Stimulated activated CD4-positive, alpha-beta T cell treated with anti-CD3 and anti-CD28 coated beads, Interleukin-4, amount 100 ng/mL, for 24 hours (primary cell): ENCODE measurements around the gene RRP1B.
"Not testable (repeated sequence)": the region's sequence is repeated elsewhere in the genome, so short reads cannot be mapped to it uniquely, and the experiment has no call there.

Experiments
- DNase-seq: peaks from one replicate; pipeline ENCODE4 v3.0.0-alpha.2; 2020

Gene RRP1B

DNA sequence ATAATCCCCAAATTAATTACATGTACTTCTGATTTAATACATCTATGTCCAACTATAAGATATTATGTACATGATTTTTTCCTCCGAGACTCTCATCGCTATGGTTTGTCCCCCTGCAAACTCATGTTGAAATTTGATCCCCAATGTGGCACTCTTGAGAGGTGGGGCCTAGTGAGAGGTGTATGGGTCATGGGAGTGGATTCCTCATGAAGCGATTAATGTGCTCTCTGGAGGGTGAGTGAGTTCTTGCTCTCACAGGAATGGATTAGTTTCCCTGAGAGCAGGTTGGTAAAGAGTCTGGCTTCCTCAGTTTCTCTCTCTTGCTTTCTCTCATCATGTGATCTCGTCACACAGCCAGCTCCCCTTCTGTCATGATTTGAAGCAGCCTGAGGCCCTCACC is 16.2 kb upstream of the RRP1B start:
- no peak for DNase-seq

DNA sequence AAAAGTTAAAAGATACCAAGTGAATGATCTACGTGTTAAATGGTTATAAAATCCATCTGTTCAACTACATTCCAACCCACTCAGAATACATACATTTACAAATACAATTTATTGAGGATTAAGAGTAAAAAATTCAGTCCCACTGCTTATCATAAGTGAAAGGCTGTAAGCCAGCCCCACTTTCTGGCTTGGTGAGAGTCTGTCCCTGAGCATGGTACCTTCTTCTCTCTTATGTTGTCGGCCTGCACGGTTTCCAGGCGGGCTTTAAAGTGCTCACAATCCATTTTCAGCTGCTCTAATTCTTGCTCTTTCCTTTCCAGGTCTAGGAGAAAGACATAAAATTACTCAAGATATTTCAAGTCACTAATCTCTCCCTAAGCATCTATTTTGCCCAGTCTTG is 15.3 kb upstream of the RRP1B start:
- DNase-seq: no peak

DNA sequence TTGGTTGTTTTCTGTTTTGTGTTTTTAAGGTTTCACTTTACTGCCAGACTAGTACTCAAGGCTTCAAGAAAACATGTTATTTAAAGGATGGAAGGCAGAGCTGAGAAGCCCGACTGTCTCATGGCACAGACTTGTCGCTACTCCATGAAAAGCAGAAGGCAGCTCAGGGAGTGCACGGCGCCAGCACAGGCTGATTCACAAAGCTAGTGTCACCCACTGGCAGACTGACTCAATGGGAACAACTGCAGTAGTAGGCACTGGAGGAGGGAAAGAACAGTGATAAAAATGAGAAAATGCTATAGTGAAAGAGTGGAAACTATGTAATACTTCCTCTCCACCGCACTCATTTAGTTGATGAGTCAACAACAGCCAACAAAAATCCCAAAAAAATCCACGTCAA is 14.8 kb upstream of the RRP1B start:
- DNase-seq: no peak

DNA sequence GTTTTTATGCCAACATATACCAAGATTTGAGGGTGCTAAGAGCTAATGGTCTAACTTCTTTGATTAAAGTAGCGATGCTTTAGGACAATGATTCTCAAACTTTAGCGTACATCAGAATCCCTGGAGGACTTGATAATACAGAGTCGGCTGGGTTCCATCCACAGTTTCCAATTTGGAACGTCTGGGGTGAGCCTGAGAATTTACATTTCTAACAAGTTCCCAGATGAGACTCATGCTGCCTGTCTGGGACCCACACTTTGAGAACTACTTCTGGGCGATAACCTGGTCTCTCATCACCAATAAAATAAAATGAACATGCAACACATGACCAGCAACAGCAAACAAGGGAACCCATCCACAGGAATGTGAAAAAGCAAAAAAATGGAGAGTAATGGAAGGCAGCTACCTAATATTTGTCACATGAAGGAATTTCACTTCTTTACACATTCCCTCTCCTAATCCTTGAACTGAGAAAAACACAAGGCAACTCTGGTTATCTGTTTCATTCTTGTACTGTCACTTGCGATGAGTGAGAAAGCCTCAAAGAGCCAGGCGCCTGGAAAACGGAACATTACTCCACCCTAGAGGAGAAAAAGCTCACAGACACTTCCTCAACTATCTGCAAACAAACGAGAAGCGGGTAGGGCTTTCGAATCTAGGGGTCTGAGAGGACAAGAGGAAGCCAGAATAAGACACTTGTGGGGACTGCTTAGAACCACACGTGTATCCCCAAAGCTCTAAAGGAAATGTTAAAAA is 14.0 kb upstream of the RRP1B start:
- DNase-seq: no peak

DNA sequence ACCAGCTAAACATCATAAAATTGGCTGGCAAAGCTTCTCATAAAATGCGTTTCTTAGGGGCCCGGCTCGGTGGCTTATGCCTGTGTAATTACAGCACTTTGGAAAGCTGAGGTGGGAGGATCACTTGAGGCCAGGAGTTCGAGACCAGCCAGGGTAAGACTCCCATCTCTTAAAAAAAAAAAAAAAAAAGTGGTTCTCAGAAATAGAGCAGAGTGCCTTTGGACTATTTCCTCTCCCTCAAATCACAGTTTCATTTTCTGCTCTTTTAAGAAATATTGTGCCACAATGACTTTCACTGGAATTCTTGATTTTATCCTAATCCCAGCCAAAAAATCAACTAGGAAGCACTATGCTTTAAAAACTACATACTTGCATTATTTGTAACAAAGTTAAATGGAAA is 13.4 kb upstream of the RRP1B start:
- DNase-seq: no peak

DNA sequence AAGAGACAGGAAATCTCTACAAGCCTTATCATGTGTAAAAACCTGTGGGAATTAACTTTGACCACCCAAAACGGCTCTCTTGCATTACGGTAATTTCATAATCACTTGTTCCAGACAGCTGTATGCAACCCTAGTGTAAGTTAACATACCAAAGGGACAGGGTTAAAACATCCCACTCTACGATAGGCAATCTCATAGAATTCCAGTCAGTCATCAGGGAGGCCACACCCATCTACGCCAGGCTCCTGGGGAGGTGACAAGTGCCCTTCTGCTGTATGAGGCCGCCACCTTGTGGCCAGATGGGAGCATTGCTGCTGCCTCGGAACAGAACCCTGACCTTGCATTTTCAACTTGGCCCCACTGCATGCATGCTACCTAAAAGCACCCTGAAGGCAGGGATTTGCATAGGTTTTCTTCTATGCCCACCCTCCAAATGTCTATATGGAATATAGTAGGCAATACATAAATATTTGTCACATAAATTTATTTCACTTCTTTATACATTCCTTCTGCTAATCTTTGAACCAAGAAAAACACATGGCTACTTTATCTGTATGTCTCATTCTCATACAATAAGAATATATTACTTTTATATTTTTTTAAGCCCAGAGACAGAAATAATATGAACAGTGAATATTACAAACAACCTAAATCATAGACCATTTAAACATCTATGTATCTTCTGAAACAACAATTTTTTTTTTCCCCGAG is 12.7 kb upstream of the RRP1B start:
- peak; percentile 89 for DNase-seq

DNA sequence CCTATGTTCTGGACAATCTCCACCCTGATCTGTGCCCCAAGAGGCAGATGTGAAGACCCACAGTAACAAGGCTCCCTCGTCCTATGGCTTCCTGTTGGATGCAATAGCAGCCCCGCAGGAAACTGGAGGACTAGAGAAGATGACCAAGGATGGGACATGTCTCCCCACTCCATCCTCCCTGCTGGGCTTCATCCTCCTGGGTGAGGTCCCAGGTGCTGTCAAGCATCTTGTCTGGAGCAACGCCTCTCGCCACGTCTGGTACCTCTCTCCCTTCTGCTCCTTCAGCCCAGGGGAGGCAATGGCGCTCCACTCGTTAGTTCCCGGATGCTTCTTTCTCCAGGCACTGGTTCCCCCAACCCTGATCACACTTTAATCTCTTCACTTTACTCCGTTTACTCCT is 11.2 kb upstream of the RRP1B start:
- no peak for DNase-seq

DNA sequence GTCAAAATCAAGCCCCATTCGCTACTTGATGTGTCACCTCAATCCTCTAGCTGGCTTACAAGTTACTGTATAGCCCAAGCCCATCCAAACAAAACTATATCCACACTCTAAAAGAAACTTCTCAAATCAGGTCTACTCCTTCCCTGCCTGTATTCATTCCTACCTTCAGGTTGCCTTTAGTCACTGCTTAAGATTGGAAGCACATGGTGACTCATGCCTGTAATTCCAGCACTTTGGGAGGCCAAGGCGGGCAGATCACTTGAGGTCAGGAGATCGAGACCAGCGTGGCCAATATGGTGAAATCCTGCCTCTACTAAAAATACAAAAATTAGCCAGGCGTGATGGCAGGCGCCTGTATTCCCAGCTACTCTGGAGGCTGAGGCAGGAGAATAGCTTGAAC is 7.4 kb upstream of the RRP1B start:
- not testable (repeated sequence) for DNase-seq

DNA sequence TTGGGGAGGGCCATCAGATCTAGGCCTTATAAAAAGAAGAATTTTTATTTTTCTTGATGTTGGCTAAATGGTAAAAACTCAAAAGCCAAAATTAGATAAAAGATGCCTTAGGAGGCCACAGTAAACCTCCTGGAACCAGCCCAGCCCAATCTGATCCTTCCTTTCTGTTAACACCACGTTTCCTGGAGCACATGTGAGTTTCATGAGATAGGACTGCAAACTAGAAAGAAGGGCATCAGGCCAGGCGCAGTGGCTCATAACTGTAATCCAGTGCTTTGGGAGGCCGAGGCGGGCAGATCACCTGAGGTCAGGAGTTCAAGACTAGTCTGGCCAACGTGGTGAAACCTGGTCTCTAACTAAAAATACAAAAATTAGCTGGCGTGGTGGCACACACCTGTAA is 6.7 kb upstream of the RRP1B start:
- DNase-seq: no peak

DNA sequence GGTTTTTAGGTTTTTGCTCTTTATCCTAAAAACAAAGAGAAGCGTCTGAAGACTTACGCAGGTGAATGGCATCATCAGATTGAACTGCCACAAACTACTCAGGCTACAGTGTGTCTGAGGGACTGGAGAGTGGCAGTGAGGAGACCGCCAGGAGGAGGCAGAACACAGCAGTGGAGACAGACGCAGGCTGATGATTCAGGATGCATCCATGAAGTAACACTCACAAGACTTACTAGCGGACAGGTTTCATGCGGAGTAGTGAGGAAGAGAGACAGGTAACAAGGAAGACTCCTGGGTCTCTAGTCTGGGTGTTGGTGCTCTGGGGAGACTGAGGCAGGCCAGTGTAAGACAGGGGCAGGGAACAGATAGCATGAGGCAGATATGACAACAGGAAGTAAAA is 5.7 kb upstream of the RRP1B start:
- no peak for DNase-seq

DNA sequence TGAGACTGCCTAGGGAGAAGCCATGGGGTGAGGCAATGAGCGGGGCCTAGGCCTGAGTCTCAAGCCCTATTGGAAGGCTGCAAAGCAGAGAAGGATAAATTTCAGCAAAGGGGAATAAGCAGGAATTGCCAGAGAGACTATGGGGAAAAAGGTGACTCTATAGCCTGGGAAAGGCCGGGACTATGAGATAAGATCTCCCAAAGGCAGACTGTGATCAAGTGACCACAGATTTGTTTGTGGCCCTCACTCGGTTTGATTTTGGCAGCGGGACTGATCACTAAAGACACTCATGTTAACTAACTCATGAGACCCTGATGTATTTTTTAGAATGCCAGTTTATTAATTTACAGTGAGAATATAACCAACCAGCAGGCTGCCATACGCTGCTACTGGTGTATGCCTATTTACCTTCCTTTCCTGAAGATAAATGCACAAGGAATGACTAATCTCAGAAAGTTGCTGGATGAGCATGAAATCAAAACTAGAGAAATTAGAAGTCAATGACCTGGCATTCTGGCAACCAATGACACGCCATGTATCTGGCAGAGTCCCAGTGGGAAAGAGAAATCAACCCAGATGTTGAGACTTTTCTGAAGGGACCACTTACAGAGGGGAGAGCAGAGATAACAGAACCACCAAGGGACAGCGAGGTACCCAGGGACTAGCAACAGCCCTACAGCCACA is 4.4 kb upstream of the RRP1B start:
- no peak for DNase-seq

DNA sequence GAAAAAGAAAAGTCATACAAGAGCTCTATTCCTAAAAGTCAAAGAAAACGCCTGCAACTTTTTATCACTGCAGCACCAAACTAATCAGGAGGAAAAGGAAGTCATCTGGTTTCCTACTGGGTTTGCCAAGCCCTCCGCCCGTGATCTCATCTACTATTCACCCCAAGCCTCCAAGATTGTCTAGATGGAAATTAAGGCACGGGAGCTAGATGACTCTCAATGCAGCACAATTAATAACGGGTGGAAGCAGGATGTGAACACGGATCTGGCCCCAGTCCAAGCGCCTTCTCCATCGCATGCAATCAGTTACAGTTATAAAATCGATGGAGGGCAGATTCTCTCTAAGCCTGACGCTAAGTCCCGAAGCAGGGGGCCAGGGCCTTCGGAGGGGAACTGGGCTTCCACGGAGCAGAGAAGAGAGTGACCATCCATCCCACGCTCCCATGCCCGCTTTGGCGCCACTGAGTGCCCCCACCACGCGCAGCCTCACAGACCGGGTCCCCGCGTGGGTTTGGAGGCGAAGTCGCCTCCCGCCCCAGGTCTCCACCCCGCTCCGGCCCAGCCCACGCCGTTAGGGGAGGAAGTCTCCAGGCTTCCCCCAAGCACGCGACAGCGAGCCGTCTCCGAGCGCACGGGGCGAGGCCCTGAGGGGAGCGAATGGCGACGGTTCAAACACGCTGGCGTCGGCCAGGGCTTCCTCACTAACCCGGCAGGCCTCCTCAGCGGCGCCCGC is 1.8 kb upstream of the RRP1B start:
- DNase-seq: no peak

DNA sequence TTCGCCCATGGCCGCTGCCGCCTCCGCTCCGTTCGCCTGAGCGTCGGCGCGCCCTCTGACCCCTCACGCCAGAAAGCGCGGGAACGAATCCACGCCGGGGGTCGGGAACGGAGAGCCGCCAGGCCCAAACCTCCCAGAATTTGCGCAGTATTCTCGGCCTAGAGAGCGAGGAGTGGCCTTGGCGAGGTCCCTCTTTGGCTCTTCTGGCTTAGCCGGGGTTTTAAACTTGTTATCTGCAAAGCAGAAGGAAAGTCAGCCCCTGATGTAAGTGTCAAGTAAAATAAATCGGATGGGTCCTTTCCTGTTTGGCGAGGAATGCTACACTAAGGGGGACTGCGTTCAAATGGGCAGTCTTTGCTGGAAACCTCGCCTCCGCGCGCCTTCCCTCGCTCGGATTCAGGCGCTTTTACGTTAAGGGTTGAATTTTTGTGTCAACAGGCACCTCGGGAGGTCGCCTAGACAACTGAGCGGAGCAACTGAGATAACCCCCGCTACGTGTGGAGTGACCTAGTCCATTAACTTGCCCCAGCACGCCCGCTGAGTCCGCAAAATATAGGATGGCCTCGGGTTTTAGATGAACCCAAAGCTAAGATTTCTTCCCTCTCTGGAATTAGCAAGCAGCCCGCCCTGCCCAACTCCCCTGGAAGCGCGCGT is 1.1 kb upstream of the RRP1B start:
- DNase-seq: no peak

DNA sequence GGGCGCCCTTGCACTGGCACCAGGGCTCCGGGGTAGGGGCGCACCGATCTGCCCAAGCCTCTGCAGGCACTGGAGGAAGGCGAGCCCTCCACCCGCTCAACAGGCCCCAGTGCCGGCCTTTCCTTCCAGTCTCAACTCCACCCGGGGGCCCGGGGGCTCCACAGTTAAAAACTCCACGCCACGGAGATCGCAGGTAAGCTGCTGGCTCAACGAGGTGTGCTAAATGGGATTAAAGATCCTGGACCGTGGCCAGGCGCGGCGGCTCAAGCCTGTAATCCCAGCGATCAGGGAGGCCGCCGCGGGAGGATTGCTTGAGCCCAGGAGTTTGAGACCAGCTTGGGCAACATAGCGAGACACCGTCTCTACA is 608 bp upstream of the RRP1B start:
- DNase-seq: no peak

DNA sequence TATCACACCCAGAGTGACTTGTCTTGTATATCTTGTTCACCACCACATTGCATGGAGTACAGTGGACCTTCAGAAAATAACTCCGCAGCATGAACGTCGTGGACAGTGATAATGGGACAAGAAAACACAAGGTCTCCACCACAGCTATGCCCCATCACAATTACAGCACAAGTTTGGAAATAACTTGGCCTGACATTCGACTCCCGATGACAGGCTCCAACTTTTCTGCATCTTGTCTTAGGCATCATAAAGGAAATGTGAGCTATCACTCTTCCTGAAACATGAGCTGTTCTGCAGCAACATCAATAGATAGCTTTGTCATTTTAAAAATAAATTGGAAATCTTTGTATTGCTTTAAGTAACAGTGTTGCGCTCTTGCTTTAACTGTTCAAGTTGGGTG is 2.9 kb downstream of the RRP1B start:
- DNase-seq: no peak

DNA sequence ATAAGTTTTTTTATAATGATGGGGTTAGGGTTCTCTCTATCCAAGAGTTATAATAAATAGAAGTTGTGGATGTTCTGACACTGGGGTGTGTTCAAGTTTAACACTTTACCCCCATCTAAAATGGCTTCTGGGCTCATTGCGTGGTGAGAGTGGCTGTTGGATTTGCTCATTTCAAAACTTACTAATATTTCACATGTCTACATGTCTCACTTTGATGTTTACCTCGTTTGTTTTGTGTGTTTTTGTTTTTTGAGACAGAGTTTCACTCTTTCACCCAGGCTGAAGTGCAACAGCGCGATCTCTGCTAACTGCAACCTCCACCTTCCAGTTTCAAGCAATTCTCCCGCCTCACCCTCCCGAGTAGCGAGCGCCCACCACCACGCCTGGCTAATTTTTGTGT is 3.7 kb downstream of the RRP1B start:
- DNase-seq: no peak

DNA sequence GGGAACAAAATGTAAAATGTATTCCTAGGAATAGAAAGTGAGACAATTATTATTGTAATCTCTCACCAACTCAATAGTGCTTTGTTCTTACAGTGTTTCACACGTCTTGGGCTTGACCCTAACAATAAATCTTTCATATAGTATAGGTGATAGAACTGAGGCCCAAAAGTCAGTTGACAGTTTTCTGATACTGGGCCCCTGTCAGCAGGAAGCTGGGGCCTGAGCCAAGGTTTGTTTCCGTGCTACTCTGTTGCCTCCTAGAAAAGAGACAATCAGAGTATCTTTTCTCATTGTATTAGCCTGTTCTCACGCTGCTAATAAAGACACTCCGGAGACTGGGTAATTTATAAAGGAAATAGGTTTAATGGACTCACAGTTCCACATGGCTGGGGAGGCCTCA is 5.0 kb downstream of the RRP1B start:
- DNase-seq: no peak

DNA sequence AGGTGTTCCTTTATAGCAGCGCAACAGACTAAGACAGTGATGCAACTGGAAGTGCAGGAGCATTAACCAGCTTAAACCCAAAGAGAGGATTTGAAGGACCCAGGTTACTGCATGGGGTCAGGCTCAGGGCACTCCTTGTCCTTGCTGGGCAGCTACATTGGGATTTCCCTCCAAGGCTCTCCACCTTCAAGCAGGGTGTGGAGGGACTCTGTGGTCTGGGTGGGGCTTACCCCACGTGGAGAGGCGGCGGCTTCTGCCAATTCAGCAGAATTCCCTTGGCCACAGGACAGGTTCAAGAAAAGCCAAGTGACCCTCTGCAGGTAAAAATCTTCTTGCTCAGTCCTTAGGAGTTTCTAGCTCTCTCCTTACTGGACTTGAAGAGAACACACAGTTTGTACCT is 6.5 kb downstream of the RRP1B start:
- DNase-seq: no peak

DNA sequence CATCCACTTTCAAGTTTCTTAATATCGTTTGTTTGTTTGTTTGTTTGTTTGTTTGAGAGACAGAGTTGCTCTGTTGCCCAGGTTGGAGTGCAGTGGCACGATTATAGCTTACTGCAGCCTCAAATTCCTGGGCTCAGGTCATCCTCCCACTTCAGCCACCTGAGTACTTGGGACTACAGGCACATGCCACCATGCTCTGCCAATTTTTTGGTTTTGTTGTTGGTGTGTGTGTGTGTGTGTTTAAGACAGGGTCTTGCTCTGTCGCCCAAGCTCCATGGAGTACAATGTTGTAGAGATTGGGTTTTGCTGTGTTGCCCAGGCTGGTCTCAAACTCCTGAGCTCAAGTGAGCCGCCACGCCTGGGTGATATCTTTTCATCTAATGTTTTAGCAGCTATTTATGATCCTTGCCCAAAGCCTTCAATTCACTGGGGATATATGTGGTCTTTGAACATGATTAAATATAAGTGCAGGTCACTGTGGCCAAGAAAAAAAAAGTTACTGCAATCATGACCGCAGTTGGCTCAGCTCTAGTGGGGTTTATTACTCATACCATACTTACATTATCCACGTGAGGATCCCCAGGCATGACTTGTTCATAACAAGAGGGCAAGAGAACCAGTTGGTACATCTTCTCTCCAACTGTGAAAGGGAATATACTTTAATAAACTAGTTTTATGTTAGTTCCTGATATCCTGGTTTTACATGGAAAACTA is 8.0 kb downstream of the RRP1B start:
- no peak for DNase-seq

DNA sequence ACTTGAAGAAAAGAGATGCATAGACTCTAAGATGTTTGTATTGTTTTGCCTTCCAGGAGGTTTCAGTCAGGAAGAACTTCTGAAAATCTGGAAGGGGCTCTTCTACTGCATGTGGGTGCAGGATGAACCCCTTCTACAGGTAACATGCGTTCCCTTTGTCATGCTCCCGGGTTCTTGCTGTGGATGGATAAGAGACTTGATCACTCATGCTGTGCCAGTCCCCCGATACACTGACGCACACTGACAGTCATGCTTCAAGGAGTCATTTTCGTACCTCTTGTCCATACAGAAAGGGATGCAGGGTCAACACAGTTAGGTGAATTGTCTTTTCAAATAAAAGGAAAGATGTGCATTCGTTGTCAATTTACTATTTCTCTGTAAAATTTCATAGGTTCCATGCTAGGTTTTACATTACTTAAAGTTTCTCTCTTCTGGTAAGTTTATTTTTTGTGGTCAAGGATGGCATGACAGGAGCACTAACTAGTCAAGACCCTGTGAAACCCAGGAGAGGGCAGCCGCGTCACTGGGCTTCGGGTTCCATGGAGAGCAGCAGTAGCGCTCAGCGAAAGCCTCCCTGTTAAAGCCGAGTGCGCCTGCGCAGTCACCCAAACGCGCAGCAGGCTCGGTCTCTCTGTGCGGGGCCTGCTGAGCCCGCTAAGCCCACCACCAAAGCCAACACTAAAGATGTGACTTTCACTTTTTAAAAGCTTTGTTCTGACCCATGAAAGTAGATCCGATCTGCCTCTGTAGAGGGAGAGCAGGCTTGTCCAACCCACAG is 10.7 kb downstream of the RRP1B start:
- DNase-seq: no peak

DNA sequence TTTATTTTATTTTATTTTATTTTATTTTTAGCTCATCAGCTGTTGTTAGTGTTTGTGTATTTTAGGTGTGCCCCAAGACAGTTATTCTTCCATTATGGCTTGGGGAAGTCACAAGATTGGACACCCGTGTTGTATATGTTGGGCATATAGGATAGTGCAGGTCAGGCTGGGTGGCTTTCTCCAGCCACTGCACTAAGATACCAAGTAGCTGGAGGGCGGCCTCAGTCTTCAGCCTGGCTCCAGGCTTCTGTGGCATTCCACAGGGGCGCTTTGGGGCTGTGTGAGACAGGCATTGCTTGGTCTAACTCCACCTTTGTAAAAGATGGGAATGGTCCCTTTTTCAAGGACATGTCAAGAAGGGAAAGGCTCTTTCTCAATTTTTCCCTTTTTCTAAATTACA is 16.5 kb downstream of the RRP1B start:
- no peak for DNase-seq

DNA sequence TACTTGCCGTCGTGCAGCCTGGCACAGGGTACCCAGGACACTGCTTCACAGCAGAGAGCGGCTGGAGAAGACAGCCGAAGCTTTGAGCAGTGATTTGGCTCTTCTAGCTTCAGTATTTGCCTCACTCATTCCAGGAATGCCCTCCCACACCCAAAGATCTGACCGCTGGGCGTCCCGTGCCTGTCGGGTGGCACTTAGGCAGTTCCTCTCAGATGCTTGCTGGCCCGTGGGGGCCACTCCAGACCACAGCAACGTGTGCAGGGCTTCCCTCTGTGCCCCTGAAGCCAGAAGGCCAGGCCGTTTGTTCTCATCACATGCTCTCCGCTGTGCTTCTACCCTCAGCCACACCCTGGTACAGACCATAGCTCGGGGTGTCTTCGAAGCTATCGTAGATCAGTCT is 17.0 kb downstream of the RRP1B start:
- no peak for DNase-seq
